Gastroesophageal sphincter (tissue), 4 donors: ENCODE results near the gene IL1RAPL1. TPM values are rescaled to one million over a fixed set of nuclear protein-coding genes. Genes with fewer than 3 reads are reported as not detected.

Experiments
- ATAC-seq: fragments of 150-250 bp; one replicate; pipeline ENCODE4 v1.9.1; 2016; ENCODE audit warnings: mild to moderate bottlenecking, moderate library complexity
- H3K27ac ChIP-seq, 4 donors: fragments of 200-600 bp; sonication (generic) in 3 of 4; 1 replicate in 3 of 4; 2 replicates in 1 of 4; pipeline ENCODE4 v1.5.1; 2016 to 2019
- H3K27me3 ChIP-seq: fragments of 200-600 bp; sonication (generic); one replicate; pipeline ENCODE4 v1.5.1; 2019
- H3K36me3 ChIP-seq, 2 donors: fragments of 200-600 bp; sonication (generic); one replicate each; pipeline ENCODE4 v1.5.1; 2019; ENCODE audit warnings: control low read depth in 1 of 2
- H3K4me1 ChIP-seq, 3 donors: fragments of 200-600 bp; sonication (generic); 1 replicate in 2 of 3; 2 replicates in 1 of 3; pipeline ENCODE4 v1.5.1; 2016 to 2019; ENCODE audit warnings: control low read depth in 2 of 3
- H3K4me3 ChIP-seq, 2 donors: fragments of 200-600 bp; sonication (generic); one replicate each; pipeline ENCODE4 v1.5.1; 2019; ENCODE audit warnings: mild to moderate bottlenecking in 1 of 2, moderate library complexity in 1 of 2
- H3K9me3 ChIP-seq, 3 donors: fragments of 200-600 bp; sonication (generic); one replicate each; pipeline ENCODE4 v1.5.1; 2017 to 2019; ENCODE audit warnings: control low read depth in 2 of 3
- CTCF ChIP-seq, 4 experiments: fragments of 200-600 bp in 2 of 4; fragments of 450-650 bp in 2 of 4; sonication (generic) in 1 of 4; IDR thresholded peaks; one replicate each; pipeline ENCODE4 v1.5.1; 2017 to 2019; ENCODE audit warnings: antibody characterized with exemption in 4 of 4, mild to moderate bottlenecking in 2 of 4, moderate library complexity in 2 of 4
- EP300 ChIP-seq: sonication (generic); formaldehyde crosslinking; IDR thresholded peaks from one replicate; pipeline ENCODE4 v1.6.1; 2017; ENCODE audit warnings: antibody characterized with exemption, mild to moderate bottlenecking
- POLR2A ChIP-seq, 2 donors: fragments of 450-650 bp; IDR thresholded peaks; one replicate each; pipeline ENCODE4 v1.6.1; 2017; ENCODE audit warnings: antibody characterized with exemption in 2 of 2, mild to moderate bottlenecking in 2 of 2, moderate library complexity in 1 of 2
- POLR2AphosphoS5 ChIP-seq: sonication (generic); formaldehyde crosslinking; IDR thresholded peaks from one replicate; pipeline ENCODE4 v1.6.1; 2017; ENCODE audit warnings: antibody characterized with exemption
- WGBS, 2 donors: methylation state at CpG; one replicate each; pipeline ENCODE4 v1.1.5; 2018; ENCODE audit warnings: low coverage in 1 of 2; 5-methylcytosine and 5-hydroxymethylcytosine counted together
- total RNA-seq, 4 donors: library from RNA; depleted of rRNA; stranded (reverse); fragments of >200 nt; gene quantifications; one replicate each; pipeline ENCODE4 v1.1.0, GENCODE V29; 2016

The IL1RAPL1 gene
- total RNA-seq, 4 donors from 2014 or later = 0.27 to 1.6 (median 0.44) TPM

DNA sequence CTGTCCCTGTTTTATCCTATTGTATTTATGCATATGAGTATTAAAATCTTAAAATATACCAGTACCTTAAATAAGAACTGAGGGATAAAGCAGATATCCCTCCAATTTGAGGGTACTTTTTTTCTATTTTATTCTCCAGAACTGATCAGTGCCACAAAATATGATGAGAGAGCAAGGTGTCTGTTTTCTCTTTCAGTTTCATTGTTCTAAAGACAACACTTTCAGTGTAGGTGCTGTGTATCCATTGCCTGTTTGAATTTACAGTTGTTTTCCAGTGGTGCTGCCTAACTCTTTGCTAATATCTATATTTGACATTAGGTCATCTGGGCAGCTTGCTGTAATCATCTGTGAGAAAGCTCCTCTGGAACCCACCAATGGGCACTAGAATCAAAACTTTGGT is 394.7 kb downstream of the IL1RAPL1 start:
- Histone ChIP-seq H3K27ac (no peak overlapping the region), H3K36me3 (no peaks in the 10 kb centered on the region), H3K27me3 (no peaks in the 10 kb centered on the region), H3K4me3 (no peak overlapping the region), H3K9me3 (no peaks in the 10 kb centered on the region), H3K4me1 (no peaks in the 10 kb centered on the region)
- no peak for TF ChIP-seq EP300
- ATAC-seq = no peak

GRCh38 chrX:28988246-28988645 is 401.0 kb downstream of the IL1RAPL1 start:
- Histone ChIP-seq H3K27ac (no peak overlapping the region), H3K4me3 (no peak overlapping the region), H3K36me3 (no peaks in the 10 kb centered on the region), H3K9me3 (no peaks in the 10 kb centered on the region), H3K27me3 (no peaks in the 10 kb centered on the region), H3K4me1 (no peaks in the 10 kb centered on the region)
- no peak for TF ChIP-seq POLR2AphosphoS5
- TF ChIP-seq POLR2A (IDR thresholded peaks at IDR 0.05) = no peak
- TF ChIP-seq EP300 = no peak
- no peak for TF ChIP-seq CTCF (IDR thresholded peaks at IDR 0.05)
- WGBS, 2 donors = 50 to 100% methylated on average over 1 to 2 of the region's 2 CpGs
- ATAC-seq = no peak

GRCh38 chrX:28997706-28998463 is 410.6 kb downstream of the IL1RAPL1 start:
- no peak for TF ChIP-seq POLR2AphosphoS5
- no peak for TF ChIP-seq CTCF (IDR thresholded peaks at IDR 0.05)
- TF ChIP-seq EP300 = no peak
- no peak for TF ChIP-seq POLR2A (IDR thresholded peaks at IDR 0.05)
- no peaks in the 10 kb centered on the region for H3K4me1 ChIP-seq
- no peaks in the 10 kb centered on the region for H3K36me3 ChIP-seq
- WGBS, 2 donors = 10% methylated on average over 1 of the region's 1 CpG; no CpG with 5 or more reads in 1 of the 2 donors
- no peaks in the 10 kb centered on the region for H3K27me3 ChIP-seq
- no peak for ATAC-seq
- H3K27ac ChIP-seq = no peak overlapping the region
- no peaks in the 10 kb centered on the region for H3K9me3 ChIP-seq
- H3K4me3 ChIP-seq = no peak overlapping the region

- TF ChIP-seq POLR2AphosphoS5 (no peak), EP300 (no peak), POLR2A (IDR thresholded peaks at IDR 0.05) (no peak), CTCF (IDR thresholded peaks at IDR 0.05) (no peak)
- H3K27ac ChIP-seq = no peak overlapping the region
- 17 to 29% methylated on average over 3 of the region's 3 CpGs for WGBS, 2 donors
These were observed 411.4 kb downstream of the IL1RAPL1 start for GRCh38 chrX:28998609-28999135.

GRCh38 chrX:29012867-29013266 is 425.6 kb downstream of the IL1RAPL1 start:
- no peaks in the 10 kb centered on the region for H3K4me1 ChIP-seq
- no peak for ATAC-seq
- TF ChIP-seq POLR2AphosphoS5 (no peak), EP300 (no peak), CTCF (IDR thresholded peaks at IDR 0.05) (no peak), POLR2A (IDR thresholded peaks at IDR 0.05) (no peak)
- H3K36me3 ChIP-seq = no peaks in the 10 kb centered on the region
- no peak overlapping the region for H3K27ac ChIP-seq
- H3K9me3 ChIP-seq = no peaks in the 10 kb centered on the region
- H3K4me3 ChIP-seq = no peak overlapping the region
- no peaks in the 10 kb centered on the region for H3K27me3 ChIP-seq

More at GRCh38 chrX:28998609-28999135, 411.4 kb downstream of the IL1RAPL1 start:
- no peaks in the 10 kb centered on the region for H3K4me1 ChIP-seq
- no peak for ATAC-seq
- H3K9me3 ChIP-seq = no peaks in the 10 kb centered on the region
- no peaks in the 10 kb centered on the region for H3K27me3 ChIP-seq
- no peak overlapping the region for H3K4me3 ChIP-seq
- H3K36me3 ChIP-seq = no peaks in the 10 kb centered on the region
